Natural killer cell (primary cell): ENCODE results near the gene LMO7. TPM values are rescaled to one million over a fixed set of nuclear protein-coding genes. Genes with fewer than 3 reads are reported as not detected.

Source experiments
- ATAC-seq, 3 donors: fragments of 150-1000 bp in 2 of 3; fragments of 200-7000 bp in 1 of 3; cut with Tn5 transposase; 1 replicate in 1 of 3; 2 replicates in 2 of 3; pipeline ENCODE4 v1.10.0; 2021; ENCODE audit warnings: mild to moderate bottlenecking in 2 of 3, moderate library complexity in 2 of 3
- DNase-seq, 2 donors: peaks; one replicate each; pipeline versions ENCODE4 v3.0.0 to v3.0.0-alpha.2; 2013 to 2021; ENCODE audit warnings: mixed read lengths in 1 of 2
- H3K27ac ChIP-seq: one replicate; pipeline ENCODE4 v1.5.1; 2013; ENCODE audit warnings: mild to moderate bottlenecking, low read length
- H3K27me3 ChIP-seq: one replicate; pipeline ENCODE4 v1.6.1; 2013; ENCODE audit warnings: low read length; ENCODE audit not compliant: control insufficient read depth, insufficient read depth
- H3K36me3 ChIP-seq: one replicate; pipeline ENCODE4 v1.6.1; 2013; ENCODE audit warnings: low read length; ENCODE audit not compliant: control insufficient read depth, insufficient read depth
- H3K4me1 ChIP-seq: one replicate; pipeline ENCODE4 v1.6.1; 2013; ENCODE audit warnings: low read length; ENCODE audit not compliant: control insufficient read depth, insufficient read depth
- H3K4me3 ChIP-seq: one replicate; pipeline ENCODE4 v1.5.1; 2013; ENCODE audit warnings: low read length
- H3K9me3 ChIP-seq: one replicate; pipeline ENCODE4 v1.6.1; 2013; ENCODE audit warnings: low read length; ENCODE audit not compliant: control insufficient read depth, insufficient read depth
- H3K27ac Mint-ChIP-seq, 2 donors: one replicate each; pipeline ENCODE4 v1.8.0; 2022; ENCODE audit warnings: mild to moderate bottlenecking in 2 of 2, mixed read lengths in 2 of 2, moderate library complexity in 1 of 2
- H3K27me3 Mint-ChIP-seq, 2 donors: one replicate each; pipeline ENCODE4 v1.8.0; 2022; ENCODE audit warnings: low read depth in 2 of 2, mixed read lengths in 2 of 2
- H3K36me3 Mint-ChIP-seq: one replicate; pipeline ENCODE4 v1.8.0; 2022; ENCODE audit warnings: mixed read lengths
- H3K4me1 Mint-ChIP-seq, 2 donors: one replicate each; pipeline ENCODE4 v1.8.0; 2022; ENCODE audit warnings: mixed read lengths in 2 of 2
- H3K4me3 Mint-ChIP-seq: one replicate; pipeline ENCODE4 v1.8.0; 2022; ENCODE audit warnings: mild to moderate bottlenecking, moderate library complexity, mixed read lengths
- H3K9me3 Mint-ChIP-seq, 2 donors: one replicate each; pipeline ENCODE4 v1.8.0; 2022; ENCODE audit warnings: mixed read lengths in 2 of 2
- CTCF ChIP-seq: fragments of 200-600 bp; IDR thresholded peaks from one replicate; pipeline ENCODE4 v1.8.0; 2022; ENCODE audit warnings: antibody characterized with exemption
- WGBS: methylation state at CpG from one replicate; pipeline ENCODE4 v1.1.7; 2013; ENCODE audit warnings: missing lambda C conversion rate; ENCODE audit not compliant: insufficient coverage; 5-methylcytosine and 5-hydroxymethylcytosine counted together
- intact Hi-C: fragments of 100-400 bp; cut with micrococcal nuclease; formaldehyde crosslinking; loops from one replicate; pipeline ENCODE4 v1.14.2; 2022
- total RNA-seq, 4 donors: library from RNA; stranded (reverse); fragments of 120-200 nt in 1 of 4; gene quantifications; one replicate each; pipeline versions ENCODE4 v1.2.3 to v1.2.4, GENCODE V29; 2013 to 2022

Gene LMO7
- total RNA-seq, 3 donors from 2014 or later (not counting 1 experiment from before 2014, with no cell fraction given): 5.5 to 10.4 (median 7.9) TPM

- intact Hi-C loops: no loop called here
- Mint-ChIP-seq H3K4me1 (no peaks in the 10 kb centered on the region), H3K4me3 (no peak overlapping the region), H3K27me3 (no peaks in the 10 kb centered on the region), H3K27ac (no peak overlapping the region), H3K9me3 (no peaks in the 10 kb centered on the region), H3K36me3 (no peaks in the 10 kb centered on the region)
- TF ChIP-seq CTCF: no peak
- no peaks in the 10 kb centered on the region for H3K9me3 ChIP-seq
- no peak overlapping the region for H3K4me3 ChIP-seq
- 34% methylated on average over 6 of the region's 6 CpGs for WGBS
- no peaks in the 10 kb centered on the region for H3K36me3 ChIP-seq
- DNase-seq (no peak), ATAC-seq (no peak)
- no peaks in the 10 kb centered on the region for H3K4me1 ChIP-seq
- no peaks in the 10 kb centered on the region for H3K27me3 ChIP-seq
- no peak overlapping the region for H3K27ac ChIP-seq
Measured at GRCh38 chr13:75715601-75716523, 79.7 kb downstream of the LMO7 start.

DNA sequence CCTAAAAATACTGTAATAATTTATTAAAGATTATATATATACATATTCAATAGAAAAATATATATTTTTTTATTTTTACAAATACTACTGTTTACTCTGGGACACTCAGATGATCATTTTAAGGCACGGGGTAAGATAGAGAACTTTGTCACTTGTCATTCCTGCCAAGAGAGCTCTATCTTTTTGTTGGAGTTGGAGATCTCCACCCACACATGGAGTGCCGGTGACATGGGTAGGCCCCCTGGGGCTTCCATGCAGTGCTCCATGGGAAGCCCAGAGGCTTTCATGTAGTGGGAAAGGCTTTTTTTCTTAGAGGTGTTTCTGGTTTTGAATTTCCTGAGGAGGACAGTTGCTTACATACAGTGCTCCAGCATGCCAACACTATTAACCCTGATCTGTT, 81.4 kb downstream of the LMO7 start:
- Histone ChIP-seq H3K27ac (no peak overlapping the region), H3K4me3 (no peak overlapping the region), H3K9me3 (no peaks in the 10 kb centered on the region), H3K36me3 (no peaks in the 10 kb centered on the region), H3K27me3 (no peaks in the 10 kb centered on the region), H3K4me1 (no peaks in the 10 kb centered on the region)
- Mint-ChIP-seq H3K4me3 (no peak overlapping the region), H3K27ac (no peak overlapping the region), H3K9me3 (no peaks in the 10 kb centered on the region), H3K36me3 (no peaks in the 10 kb centered on the region), H3K4me1 (no peaks in the 10 kb centered on the region), H3K27me3 (no peaks in the 10 kb centered on the region)
- no peak for DNase-seq
- no peak for TF ChIP-seq CTCF
- whole genome bisulfite sequencing: 100% methylated on average over 2 of the region's 2 CpGs
- no peak for ATAC-seq
- intact Hi-C loops: no loop called here

DNA sequence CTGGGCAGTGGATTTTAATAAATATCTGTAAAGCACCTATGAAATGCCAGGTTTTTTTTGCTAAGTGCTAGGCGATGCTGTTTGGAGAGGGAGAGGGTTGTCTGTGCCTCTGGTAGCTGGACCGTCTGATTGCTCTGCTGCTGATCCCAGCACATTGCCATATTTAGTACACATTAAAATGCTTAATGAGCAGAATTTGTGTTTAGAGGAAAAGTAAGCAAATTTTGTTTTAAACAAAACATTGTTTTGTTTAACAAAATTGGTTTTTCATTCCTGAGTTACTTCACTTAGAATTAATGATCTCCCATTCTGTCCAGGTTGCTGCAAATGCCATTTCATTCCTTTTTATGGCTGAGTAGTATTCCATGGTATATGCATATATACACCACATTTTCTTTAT, 85.2 kb downstream of the LMO7 start:
- Mint-ChIP-seq H3K4me3 (no peak overlapping the region), H3K36me3 (no peaks in the 10 kb centered on the region), H3K27me3 (no peaks in the 10 kb centered on the region), H3K27ac (no peak overlapping the region), H3K9me3 (no peaks in the 10 kb centered on the region), H3K4me1 (no peaks in the 10 kb centered on the region)
- no peak for ATAC-seq
- no peaks in the 10 kb centered on the region for H3K4me1 ChIP-seq
- no peaks in the 10 kb centered on the region for H3K27me3 ChIP-seq
- no peak for DNase-seq
- no peaks in the 10 kb centered on the region for H3K36me3 ChIP-seq
- WGBS: 100% methylated on average over 1 of the region's 2 CpGs
- intact Hi-C loops: no loop called here
- H3K4me3 ChIP-seq: no peak overlapping the region
- H3K9me3 ChIP-seq: no peaks in the 10 kb centered on the region
- H3K27ac ChIP-seq: no peak overlapping the region
- no peak for TF ChIP-seq CTCF

DNA sequence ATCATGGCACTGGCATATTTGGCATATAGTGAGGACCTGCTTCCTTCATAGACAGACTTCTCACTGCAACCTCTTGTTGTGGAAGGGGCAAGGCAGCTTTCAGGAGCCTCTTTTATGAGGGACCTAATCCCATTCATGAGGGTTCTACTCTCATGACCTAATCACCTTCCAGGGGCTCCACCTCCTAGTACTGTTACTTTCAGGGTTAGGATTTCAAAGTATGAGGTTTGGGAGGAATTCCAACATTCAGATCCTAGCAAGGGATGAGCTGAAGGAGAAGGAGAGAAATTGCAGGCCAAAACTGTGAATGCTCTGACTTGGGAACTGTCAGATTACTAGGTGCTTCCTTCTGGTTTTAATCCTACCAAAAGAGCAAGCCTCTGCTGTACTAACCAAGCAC, 87.8 kb downstream of the LMO7 start:
- TF ChIP-seq CTCF: no peak
- Histone ChIP-seq H3K27me3 (no peaks in the 10 kb centered on the region), H3K27ac (no peak overlapping the region), H3K4me1 (no peaks in the 10 kb centered on the region), H3K36me3 (no peaks in the 10 kb centered on the region), H3K9me3 (no peaks in the 10 kb centered on the region), H3K4me3 (no peak overlapping the region)
- Mint-ChIP-seq H3K27ac (no peak overlapping the region), H3K9me3 (peaks cover 0 to 2% of the 10 kb centered on the region in 2 donors), H3K36me3 (no peaks in the 10 kb centered on the region), H3K4me3 (no peak overlapping the region), H3K4me1 (no peaks in the 10 kb centered on the region), H3K27me3 (no peaks in the 10 kb centered on the region)
- DNase-seq (no peak), ATAC-seq (no peak)
- intact Hi-C loops: no loop called here
